ENCODE measurements around the gene VNN1. TPM values are rescaled to one million over a fixed set of nuclear protein-coding genes. Genes with fewer than 3 reads are reported as not detected.

Gene VNN1
- total RNA-seq, 1 donor from 2014 or later = not detected

DNA sequence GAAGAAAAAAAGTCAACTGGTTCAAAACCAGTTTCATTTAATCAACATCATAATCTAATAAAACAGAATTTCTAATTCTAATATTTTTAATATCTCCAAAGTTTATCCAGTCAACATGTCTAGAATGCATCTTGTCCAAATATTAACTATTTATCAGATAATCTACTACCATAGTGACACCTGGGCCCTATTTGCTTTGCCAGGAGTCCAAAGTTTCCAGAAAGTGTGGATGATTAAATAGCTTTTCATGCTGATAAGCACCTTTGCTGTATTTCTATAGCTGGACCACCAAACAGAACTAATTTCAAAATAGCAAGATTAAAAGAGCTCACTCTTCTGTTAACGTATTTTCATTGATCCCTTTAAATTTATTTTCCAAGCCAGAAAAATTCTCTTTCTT is 42.6 kb downstream of the VNN1 start:
- no peaks in the 10 kb centered on the region for H3K36me3 ChIP-seq
- H3K4me1 Mint-ChIP-seq = no peaks in the 10 kb centered on the region
- no peaks in the 10 kb centered on the region for H3K9me3 ChIP-seq (ENCODE audit: low read depth)
- no peaks in the 10 kb centered on the region for H3K36me3 Mint-ChIP-seq
- no peaks in the 10 kb centered on the region for H4K20me1 ChIP-seq (ENCODE audit: low read depth)
- no peak overlapping the region for H3K27ac ChIP-seq
- H3K9me3 Mint-ChIP-seq = no peaks in the 10 kb centered on the region
- no peak overlapping the region for H3K9ac ChIP-seq
- no peak overlapping the region for H2AFZ ChIP-seq (replicated peaks)
- H3K4me3 ChIP-seq = no peak overlapping the region
- H3F3A ChIP-seq (ENCODE audit: low read depth) = no peaks in the 10 kb centered on the region
- H3K4me3 Mint-ChIP-seq = no peak overlapping the region
- H3K27ac Mint-ChIP-seq = no peak overlapping the region
- TF ChIP-seq EZH2phosphoT487 (IDR thresholded peaks at IDR 0.05) (no peak), EZH2 (IDR thresholded peaks at IDR 0.05) (no peak)
- TF ChIP-seq, protein P1, sequence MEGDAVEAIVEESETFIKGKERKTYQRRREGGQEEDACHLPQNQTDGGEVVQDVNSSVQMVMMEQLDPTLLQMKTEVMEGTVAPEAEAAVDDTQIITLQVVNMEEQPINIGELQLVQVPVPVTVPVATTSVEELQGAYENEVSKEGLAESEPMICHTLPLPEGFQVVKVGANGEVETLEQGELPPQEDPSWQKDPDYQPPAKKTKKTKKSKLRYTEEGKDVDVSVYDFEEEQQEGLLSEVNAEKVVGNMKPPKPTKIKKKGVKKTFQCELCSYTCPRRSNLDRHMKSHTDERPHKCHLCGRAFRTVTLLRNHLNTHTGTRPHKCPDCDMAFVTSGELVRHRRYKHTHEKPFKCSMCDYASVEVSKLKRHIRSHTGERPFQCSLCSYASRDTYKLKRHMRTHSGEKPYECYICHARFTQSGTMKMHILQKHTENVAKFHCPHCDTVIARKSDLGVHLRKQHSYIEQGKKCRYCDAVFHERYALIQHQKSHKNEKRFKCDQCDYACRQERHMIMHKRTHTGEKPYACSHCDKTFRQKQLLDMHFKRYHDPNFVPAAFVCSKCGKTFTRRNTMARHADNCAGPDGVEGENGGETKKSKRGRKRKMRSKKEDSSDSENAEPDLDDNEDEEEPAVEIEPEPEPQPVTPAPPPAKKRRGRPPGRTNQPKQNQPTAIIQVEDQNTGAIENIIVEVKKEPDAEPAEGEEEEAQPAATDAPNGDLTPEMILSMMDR (IDR thresholded peaks at IDR 0.05) = no peak
- H3K4me1 ChIP-seq = no peaks in the 10 kb centered on the region
- no peak for DNase-seq (ENCODE audit: low spot score)
- H3K4me2 ChIP-seq = no peak overlapping the region
- H3K79me2 ChIP-seq (ENCODE audit: low read depth) = no peaks in the 10 kb centered on the region
- H3K27me3 Mint-ChIP-seq (ENCODE audit: insufficient read depth, low read depth) = no peaks in the 10 kb centered on the region
- H3K27me3 ChIP-seq = no peaks in the 10 kb centered on the region

DNA sequence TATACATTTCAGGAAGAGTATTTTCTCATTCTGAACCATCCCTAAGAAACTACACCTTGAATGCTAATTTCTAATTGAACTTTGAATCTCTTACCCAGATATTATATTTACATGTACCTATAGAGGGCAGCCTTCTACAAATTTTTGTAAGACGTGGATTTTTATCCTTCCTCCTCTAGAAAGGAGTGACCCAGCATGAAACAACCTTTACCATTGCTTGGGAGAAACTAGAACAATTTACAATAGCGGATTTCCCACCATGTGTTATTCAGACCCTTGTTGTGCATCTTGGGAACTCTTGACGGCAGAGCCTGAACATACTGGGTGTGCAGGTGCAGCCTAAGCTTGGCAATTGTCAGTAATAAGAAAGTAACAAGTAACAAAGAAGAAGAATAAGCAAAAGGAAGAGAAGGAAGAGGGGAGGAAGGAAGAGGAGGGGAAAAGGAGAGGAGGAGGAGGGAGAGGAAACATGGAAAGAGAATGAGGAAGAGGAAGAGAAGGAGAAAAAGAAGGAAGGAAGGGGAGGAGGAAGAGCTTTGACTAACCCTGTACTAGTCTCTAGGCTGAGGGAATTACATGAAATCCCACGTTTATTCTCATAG is 44.1 kb downstream of the VNN1 start:
- Mint-ChIP-seq H3K36me3 (no peaks in the 10 kb centered on the region), H3K27ac (no peak overlapping the region)
- peak overlapping the region; percentile 89 for H2AFZ ChIP-seq (replicated peaks)

DNA sequence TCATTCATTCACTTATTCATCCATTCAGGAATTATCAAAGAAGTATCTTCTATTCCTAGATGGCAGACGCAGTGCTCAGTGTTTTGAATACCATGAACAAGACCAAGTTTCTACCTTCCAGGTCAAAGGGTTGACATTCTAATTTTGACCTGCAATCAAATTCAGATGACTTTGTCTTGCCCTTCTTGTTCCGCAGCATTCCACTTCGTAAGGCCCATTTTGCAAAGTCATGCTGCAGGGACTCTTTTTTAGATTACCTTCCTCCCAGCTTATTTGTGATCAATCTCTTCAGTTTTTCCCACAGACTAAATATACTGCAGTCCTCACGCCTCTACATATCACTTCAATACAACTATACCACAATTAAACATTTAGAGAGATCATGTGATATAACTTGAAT is 47.7 kb downstream of the VNN1 start:
- H3K4me3 Mint-ChIP-seq = no peak overlapping the region
- Histone ChIP-seq H3K27me3 (no peaks in the 10 kb centered on the region), H2AFZ (replicated peaks) (no peak overlapping the region), H3K4me3 (no peak overlapping the region), H3K9me3 (ENCODE audit: low read depth) (no peaks in the 10 kb centered on the region), H3K4me2 (no peak overlapping the region), H3K9ac (no peak overlapping the region), H3F3A (ENCODE audit: low read depth) (no peaks in the 10 kb centered on the region), H3K27ac (no peak overlapping the region), H3K4me1 (no peaks in the 10 kb centered on the region), H3K79me2 (ENCODE audit: low read depth) (no peaks in the 10 kb centered on the region), H4K20me1 (ENCODE audit: low read depth) (no peaks in the 10 kb centered on the region), H3K36me3 (no peaks in the 10 kb centered on the region)
- no peak overlapping the region for H3K27ac Mint-ChIP-seq
- no peaks in the 10 kb centered on the region for H3K4me1 Mint-ChIP-seq
- no peaks in the 10 kb centered on the region for H3K27me3 Mint-ChIP-seq (ENCODE audit: insufficient read depth, low read depth)
- no peaks in the 10 kb centered on the region for H3K9me3 Mint-ChIP-seq
- no peak for TF ChIP-seq EZH2 (IDR thresholded peaks at IDR 0.05)
- no peak for TF ChIP-seq EZH2phosphoT487 (IDR thresholded peaks at IDR 0.05)
- TF ChIP-seq, protein P1 (IDR thresholded peaks at IDR 0.05) = no peak
- no peak for DNase-seq (ENCODE audit: low spot score)
- no peaks in the 10 kb centered on the region for H3K36me3 Mint-ChIP-seq

More for the DNA sequence above, 44.1 kb downstream of the VNN1 start:
- peak; percentile 23 for DNase-seq (ENCODE audit: low spot score)
- no peak overlapping the region for H3K4me2 ChIP-seq
- Mint-ChIP-seq H3K9me3 (no peaks in the 10 kb centered on the region), H3K27me3 (ENCODE audit: insufficient read depth, low read depth) (no peaks in the 10 kb centered on the region), H3K4me3 (no peak overlapping the region), H3K4me1 (no peaks in the 10 kb centered on the region)
- H3K4me1 ChIP-seq = no peaks in the 10 kb centered on the region
- H3F3A ChIP-seq (ENCODE audit: low read depth) = no peaks in the 10 kb centered on the region
- no peak overlapping the region for H3K27ac ChIP-seq
- no peaks in the 10 kb centered on the region for H3K36me3 ChIP-seq
- H3K9me3 ChIP-seq (ENCODE audit: low read depth) = no peaks in the 10 kb centered on the region
- H3K27me3 ChIP-seq = no peaks in the 10 kb centered on the region
- no peaks in the 10 kb centered on the region for H4K20me1 ChIP-seq (ENCODE audit: low read depth)
- H3K79me2 ChIP-seq (ENCODE audit: low read depth) = no peaks in the 10 kb centered on the region
- no peak overlapping the region for H3K9ac ChIP-seq
- TF ChIP-seq, protein P1 (IDR thresholded peaks at IDR 0.05) = peak; percentile 56
- TF ChIP-seq EZH2 (IDR thresholded peaks at IDR 0.05) = no peak
- no peak overlapping the region for H3K4me3 ChIP-seq
